Measurements from ENCODE around the gene JUP.

The JUP gene

GRCh38 chr17:41758601-41759000, 27.9 kb downstream of the JUP start:
- DNase-seq (ENCODE audit: low spot score): no peak

GRCh38 chr17:41754066-41754465, 32.4 kb downstream of the JUP start:
- no peak for DNase-seq (ENCODE audit: low spot score)

- DNase-seq (ENCODE audit: low spot score): no peak
Measured at GRCh38 chr17:41751288-41751687, 35.2 kb downstream of the JUP start.

GRCh38 chr17:41750862-41751261, 35.6 kb downstream of the JUP start:
- no peak for DNase-seq (ENCODE audit: low spot score)

- no peak for DNase-seq (ENCODE audit: low spot score)
Measured at GRCh38 chr17:41748275-41748674, 38.2 kb downstream of the JUP start.

- no peak for DNase-seq (ENCODE audit: low spot score)
Measured at GRCh38 chr17:41741709-41742108, 44.8 kb downstream of the JUP start.

- DNase-seq (ENCODE audit: low spot score): no peak
Measured at GRCh38 chr17:41740506-41740905, 46.0 kb downstream of the JUP start.

GRCh38 chr17:41739661-41740352, 46.7 kb downstream of the JUP start:
- no peak for DNase-seq (ENCODE audit: low spot score)

- no peak for DNase-seq (ENCODE audit: low spot score)
Measured at GRCh38 chr17:41738801-41739112, 47.8 kb downstream of the JUP start.

- DNase-seq (ENCODE audit: low spot score): peak; percentile 89
Measured at GRCh38 chr17:41738077-41738800, 48.3 kb downstream of the JUP start.

- DNase-seq (ENCODE audit: low spot score): no peak
Measured at GRCh38 chr17:41737680-41738023, 48.9 kb downstream of the JUP start.

GRCh38 chr17:41736983-41737679, 49.4 kb downstream of the JUP start:
- DNase-seq (ENCODE audit: low spot score): no peak

GRCh38 chr17:41735744-41736143, 50.8 kb downstream of the JUP start:
- no peak for DNase-seq (ENCODE audit: low spot score)

GRCh38 chr17:41734949-41735313, 51.6 kb downstream of the JUP start:
- DNase-seq (ENCODE audit: low spot score): no peak

- peak; percentile 58 for DNase-seq (ENCODE audit: low spot score)
Measured at GRCh38 chr17:41734139-41734948, 52.2 kb downstream of the JUP start, which contains the start of gene HAP1. HAP1 (minus strand) TSS chr17:41734643; CDS start chr17:41734634, 9 bp downstream.

GRCh38 chr17:41733348-41734138, 53.0 kb downstream of the JUP start:
- no peak for DNase-seq (ENCODE audit: low spot score)

GRCh38 chr17:41731836-41732235, 54.7 kb downstream of the JUP start:
- DNase-seq (ENCODE audit: low spot score): no peak

GRCh38 chr17:41730479-41730878, 56.0 kb downstream of the JUP start:
- DNase-seq (ENCODE audit: low spot score): no peak

GRCh38 chr17:41728056-41728455, 58.5 kb downstream of the JUP start:
- DNase-seq (ENCODE audit: low spot score): no peak

GRCh38 chr17:41725134-41725533, 61.4 kb downstream of the JUP start:
- no peak for DNase-seq (ENCODE audit: low spot score)

- DNase-seq (ENCODE audit: low spot score): no peak
Measured at GRCh38 chr17:41724476-41725050, 61.9 kb downstream of the JUP start.
